C4-2B (cell line): ENCODE data around the gene RASEF.
"Not testable (repeated sequence)": the region's sequence is repeated elsewhere in the genome, so short reads cannot be mapped to it uniquely, and the experiment has no call there.

Source experiments
- ZFX ChIP-seq: fragments of 450-650 bp; IDR thresholded peaks from 2 replicates; pipeline ENCODE4 v1.6.1; 2017
- TF ChIP-seq, protein P1 (sequence below): fragments of 450-650 bp; conservative IDR thresholded peaks from 2 replicates; pipeline ENCODE4 v1.5.1; 2017; ENCODE audit warnings: mild to moderate bottlenecking

DNA sequence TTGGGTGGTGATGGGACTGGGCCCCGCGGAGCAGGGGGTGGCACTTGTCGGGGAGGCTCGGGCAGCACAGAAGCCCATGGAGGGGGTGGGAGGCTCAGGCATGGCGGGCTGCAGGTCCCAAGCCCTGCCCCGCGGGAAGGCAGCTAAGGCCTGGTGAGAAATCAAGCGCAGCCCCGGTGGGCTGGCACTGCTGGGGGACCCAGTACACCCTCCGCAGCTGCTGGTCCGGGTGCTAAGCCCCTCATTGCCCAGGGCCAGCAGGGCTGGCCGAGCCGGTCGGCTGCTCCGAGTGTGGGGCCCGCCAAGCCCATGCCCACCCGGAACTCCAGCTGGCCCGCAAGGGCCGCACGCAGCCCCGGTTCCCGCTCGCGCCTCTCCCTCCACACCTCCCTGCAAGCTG lies 30.4 kb upstream of the RASEF start:
- TF ChIP-seq, protein P1, sequence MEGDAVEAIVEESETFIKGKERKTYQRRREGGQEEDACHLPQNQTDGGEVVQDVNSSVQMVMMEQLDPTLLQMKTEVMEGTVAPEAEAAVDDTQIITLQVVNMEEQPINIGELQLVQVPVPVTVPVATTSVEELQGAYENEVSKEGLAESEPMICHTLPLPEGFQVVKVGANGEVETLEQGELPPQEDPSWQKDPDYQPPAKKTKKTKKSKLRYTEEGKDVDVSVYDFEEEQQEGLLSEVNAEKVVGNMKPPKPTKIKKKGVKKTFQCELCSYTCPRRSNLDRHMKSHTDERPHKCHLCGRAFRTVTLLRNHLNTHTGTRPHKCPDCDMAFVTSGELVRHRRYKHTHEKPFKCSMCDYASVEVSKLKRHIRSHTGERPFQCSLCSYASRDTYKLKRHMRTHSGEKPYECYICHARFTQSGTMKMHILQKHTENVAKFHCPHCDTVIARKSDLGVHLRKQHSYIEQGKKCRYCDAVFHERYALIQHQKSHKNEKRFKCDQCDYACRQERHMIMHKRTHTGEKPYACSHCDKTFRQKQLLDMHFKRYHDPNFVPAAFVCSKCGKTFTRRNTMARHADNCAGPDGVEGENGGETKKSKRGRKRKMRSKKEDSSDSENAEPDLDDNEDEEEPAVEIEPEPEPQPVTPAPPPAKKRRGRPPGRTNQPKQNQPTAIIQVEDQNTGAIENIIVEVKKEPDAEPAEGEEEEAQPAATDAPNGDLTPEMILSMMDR, result not testable (repeated sequence)
- TF ChIP-seq ZFX, result not testable (repeated sequence)
